ENCODE measurements around the gene DGKH.

Gene DGKH

GRCh38 chr13:42246541-42246940 is 198.1 kb downstream of the DGKH start:
- DNase-seq = no peak

GRCh38 chr13:42247883-42248282 is 199.4 kb downstream of the DGKH start:
- DNase-seq = no peak

- DNase-seq = no peak
Observed at GRCh38 chr13:42255886-42256285, 207.4 kb downstream of the DGKH start.

- DNase-seq = no peak
Observed at GRCh38 chr13:42258747-42259146, 210.3 kb downstream of the DGKH start.

GRCh38 chr13:42259515-42259914 is 211.1 kb downstream of the DGKH start:
- no peak for DNase-seq

GRCh38 chr13:42260903-42261654 is 212.6 kb downstream of the DGKH start:
- DNase-seq = no peak

- DNase-seq = no peak
Observed at GRCh38 chr13:42266473-42266872, 218.0 kb downstream of the DGKH start.

- DNase-seq = no peak
Observed at GRCh38 chr13:42270160-42270856, 221.9 kb downstream of the DGKH start.

- DNase-seq = no peak
Observed at GRCh38 chr13:42270857-42271215, 222.4 kb downstream of the DGKH start.

GRCh38 chr13:42271337-42272114 is 223.1 kb downstream of the DGKH start:
- peak; percentile 91 to 93 for DNase-seq

GRCh38 chr13:42272115-42272803 is 223.8 kb downstream of the DGKH start, which contains the start of gene AKAP11:
Gene AKAP11 (plus strand): TSS chr13:42272152. CDS start chr13:42286349, 14,197 bp downstream.
- DNase-seq = peak; percentile 56 to 59

- no peak for DNase-seq
Observed at GRCh38 chr13:42272804-42273175, 224.3 kb downstream of the DGKH start.

GRCh38 chr13:42274386-42275097 is 226.1 kb downstream of the DGKH start:
- DNase-seq = no peak

GRCh38 chr13:42275098-42275471 is 226.6 kb downstream of the DGKH start:
- DNase-seq = no peak

- DNase-seq = peak in 1 of 2 experiments; percentile 13
Observed at GRCh38 chr13:42275506-42275905, 227.1 kb downstream of the DGKH start.

- DNase-seq = no peak
Observed at GRCh38 chr13:42276683-42277082, 228.2 kb downstream of the DGKH start.

GRCh38 chr13:42277618-42278276 is 229.3 kb downstream of the DGKH start:
- no peak for DNase-seq

- DNase-seq = peak; percentile 30 to 35
Observed at GRCh38 chr13:42279080-42279479, 230.6 kb downstream of the DGKH start.

- DNase-seq = no peak
Observed at GRCh38 chr13:42279986-42280385, 231.5 kb downstream of the DGKH start.

GRCh38 chr13:42280537-42280936 is 232.1 kb downstream of the DGKH start:
- no peak for DNase-seq

GRCh38 chr13:42283574-42283973 is 235.1 kb downstream of the DGKH start:
- DNase-seq = no peak

- no peak for DNase-seq
Observed at GRCh38 chr13:42284068-42284467, 235.6 kb downstream of the DGKH start.

Measured in activated CD4-positive, alpha-beta T cell treated with anti-CD3 and anti-CD28 coated beads, Interleukin-2, amount 50 U/mL, for 48 hours (primary cell).